HEK293 (cell line): ENCODE results near the gene TTLL3.

ENCODE experiments used
- CTCF ChIA-PET: fragments of 350-600 bp; formaldehyde crosslinking; extraction: SDS; loops from one replicate; lab custom pipeline; 2021; ENCODE audit warnings: antibody characterized with exemption; lab: Yijun Ruan, JAX
- POLR2A ChIA-PET: fragments of 300-600 bp; formaldehyde crosslinking; extraction: SDS; loops from one replicate; lab custom pipeline; 2020; ENCODE audit warnings: antibody characterized with exemption, inconsistent platforms; lab: Yijun Ruan, JAX
- H3K27ac ChIP-seq: fragments of 200-500 bp; sonication (Bioruptor generic); 2 replicates; pipeline ENCODE4 v1.5.1; 2014; ENCODE audit warnings: low read depth, low read length, control low read depth, inconsistent platforms; ENCODE audit errors: extremely low read depth
- H3K36me3 ChIP-seq, 2 experiments: fragments of 200-500 bp in 1 of 2; sonication (Bioruptor generic) in 1 of 2; 1 replicate in 1 of 2; 2 replicates in 1 of 2; pipeline ENCODE4 v1.5.1; 2014 to 2017; ENCODE audit warnings: inconsistent platforms in 2 of 2, low read length in 2 of 2; ENCODE audit not compliant: control insufficient read depth in 2 of 2, insufficient read depth in 1 of 2
- H3K4me1 ChIP-seq: fragments of 200-500 bp; sonication (Bioruptor generic); 2 replicates; pipeline ENCODE4 v1.5.1; 2014; ENCODE audit warnings: mild to moderate bottlenecking, low read length, inconsistent platforms; ENCODE audit not compliant: control insufficient read depth, insufficient read depth
- H3K4me3 ChIP-seq: 2 replicates; pipeline ENCODE4 v1.5.1; 2011; ENCODE audit warnings: low read depth, mild to moderate bottlenecking, control low read depth, low read length, moderate library complexity
- H3K9me3 ChIP-seq: fragments of 200-500 bp; sonication (Bioruptor generic); 2 replicates; pipeline ENCODE4 v1.5.1; 2014; ENCODE audit warnings: low read depth, low read length, inconsistent platforms; ENCODE audit not compliant: control insufficient read depth, insufficient read depth
- GLIS1 ChIP-seq: fragments of 450-650 bp; formaldehyde crosslinking; IDR thresholded peaks from 2 replicates; pipeline ENCODE4 v1.5.1; 2016; ENCODE audit warnings: missing biosample characterization, missing genetic modification characterization
- OSR2 ChIP-seq: fragments of 450-650 bp; formaldehyde crosslinking; IDR thresholded peaks from 2 replicates; pipeline ENCODE4 v1.5.1; 2016; ENCODE audit warnings: missing biosample characterization, missing genetic modification characterization
- PRDM10 ChIP-seq: fragments of 450-650 bp; formaldehyde crosslinking; IDR thresholded peaks from 2 replicates; pipeline ENCODE4 v1.5.1; 2016; ENCODE audit warnings: missing biosample characterization, missing genetic modification characterization
- SP7 ChIP-seq: fragments of 450-650 bp; formaldehyde crosslinking; IDR thresholded peaks from 2 replicates; pipeline ENCODE4 v1.5.1; 2016; ENCODE audit warnings: missing biosample characterization, missing genetic modification characterization
- ZBTB48 ChIP-seq: fragments of 450-650 bp; formaldehyde crosslinking; IDR thresholded peaks from 2 replicates; pipeline ENCODE4 v1.5.1; 2016; ENCODE audit warnings: missing biosample characterization, missing genetic modification characterization
- ZFHX2 ChIP-seq: fragments of 450-650 bp; formaldehyde crosslinking; conservative IDR thresholded peaks from 2 replicates; pipeline ENCODE4 v1.5.1; 2016; ENCODE audit warnings: missing biosample characterization, missing genetic modification characterization
- ZNF266 ChIP-seq: fragments of 450-650 bp; formaldehyde crosslinking; IDR thresholded peaks from 2 replicates; pipeline ENCODE4 v1.5.1; 2016; ENCODE audit warnings: missing biosample characterization, missing genetic modification characterization, low read depth
- ZNF335 ChIP-seq: fragments of 450-650 bp; formaldehyde crosslinking; conservative IDR thresholded peaks from 2 replicates; pipeline ENCODE4 v1.5.1; 2016; ENCODE audit warnings: missing biosample characterization, missing genetic modification characterization
- ZNF341 ChIP-seq: fragments of 450-650 bp; formaldehyde crosslinking; IDR thresholded peaks from 2 replicates; pipeline ENCODE4; 2016; ENCODE audit warnings: low read depth, missing biosample characterization, missing genetic modification characterization
- ZNF623 ChIP-seq: fragments of 450-650 bp; formaldehyde crosslinking; IDR thresholded peaks from 2 replicates; pipeline ENCODE4 v1.5.1; 2016; ENCODE audit warnings: missing biosample characterization, missing genetic modification characterization
- ZNF629 ChIP-seq: fragments of 450-650 bp; formaldehyde crosslinking; IDR thresholded peaks from 2 replicates; pipeline ENCODE4 v1.5.1; 2017; ENCODE audit warnings: missing biosample characterization, missing genetic modification characterization
- ZNF645 ChIP-seq: fragments of 450-650 bp; formaldehyde crosslinking; IDR thresholded peaks from 2 replicates; pipeline ENCODE4; 2016; ENCODE audit warnings: missing biosample characterization, missing genetic modification characterization
- ZNF791 ChIP-seq: fragments of 450-650 bp; formaldehyde crosslinking; IDR thresholded peaks from 2 replicates; pipeline ENCODE4 v1.5.1; 2016; ENCODE audit warnings: missing biosample characterization, missing genetic modification characterization
- TF ChIP-seq, protein P1 (sequence below): fragments of 450-650 bp; formaldehyde crosslinking; IDR thresholded peaks from 2 replicates; pipeline ENCODE4 v1.5.1; 2016; ENCODE audit warnings: missing biosample characterization, missing genetic modification characterization
- TF ChIP-seq, protein P2 (sequence below): fragments of 450-650 bp; formaldehyde crosslinking; IDR thresholded peaks from 2 replicates; pipeline ENCODE4 v1.5.1; 2017; ENCODE audit warnings: missing biosample characterization, missing genetic modification characterization
- TF ChIP-seq, protein P3 (sequence below): fragments of 450-650 bp; IDR thresholded peaks from 2 replicates; pipeline ENCODE4 v1.5.1; 2018; ENCODE audit warnings: missing biosample characterization, missing genetic modification characterization

Gene TTLL3

DNA sequence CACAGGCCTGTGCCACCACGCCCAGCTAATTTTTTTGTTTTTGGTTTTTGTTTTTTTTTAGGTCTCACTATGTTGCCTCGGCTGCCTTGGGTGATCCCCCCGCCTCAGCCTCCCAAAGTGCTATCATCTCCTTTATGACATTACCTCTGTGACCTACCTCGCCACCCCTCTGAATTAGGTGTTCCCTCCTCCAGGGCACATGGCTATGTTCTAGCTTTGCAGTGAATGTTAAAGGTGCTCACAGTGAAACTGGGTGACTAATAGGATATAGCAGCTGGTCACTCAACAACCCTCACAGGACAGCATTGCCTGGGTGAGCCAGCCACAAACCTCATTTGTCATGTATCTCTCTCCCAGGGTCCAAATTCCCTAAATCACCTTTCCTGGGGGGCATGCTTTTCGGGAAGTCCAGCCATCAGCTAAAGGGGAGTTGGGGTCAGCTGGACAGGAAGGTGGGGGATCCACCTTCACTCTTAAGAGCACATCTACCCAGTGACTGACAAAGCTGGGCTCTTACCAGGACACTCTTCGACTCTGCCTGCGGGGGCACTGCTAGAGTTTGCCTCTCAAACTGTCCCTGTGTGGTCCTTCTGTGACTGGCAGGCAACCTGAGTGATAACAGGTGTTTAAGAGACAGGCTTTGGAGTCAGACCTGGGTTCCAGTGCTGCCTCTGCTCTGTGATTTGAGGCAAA, 1.6 kb upstream of the TTLL3 start (continued):
- TF ChIP-seq PRDM10 (tag by site-specific recombination) (peak; percentile 47; the same call in 1 of the 2 replicates), ZNF791 (tag by site-specific recombination) (no peak), ZNF623 (tag by site-specific recombination) (no peak), GLIS1 (tag by site-specific recombination) (peak; percentile 89), ZFHX2 (no peak), ZNF629 (no peak), OSR2 (0 out of 2 replicates have a peak, but pooled peaks have one; percentile 7)
- TF ChIP-seq, protein P1, sequence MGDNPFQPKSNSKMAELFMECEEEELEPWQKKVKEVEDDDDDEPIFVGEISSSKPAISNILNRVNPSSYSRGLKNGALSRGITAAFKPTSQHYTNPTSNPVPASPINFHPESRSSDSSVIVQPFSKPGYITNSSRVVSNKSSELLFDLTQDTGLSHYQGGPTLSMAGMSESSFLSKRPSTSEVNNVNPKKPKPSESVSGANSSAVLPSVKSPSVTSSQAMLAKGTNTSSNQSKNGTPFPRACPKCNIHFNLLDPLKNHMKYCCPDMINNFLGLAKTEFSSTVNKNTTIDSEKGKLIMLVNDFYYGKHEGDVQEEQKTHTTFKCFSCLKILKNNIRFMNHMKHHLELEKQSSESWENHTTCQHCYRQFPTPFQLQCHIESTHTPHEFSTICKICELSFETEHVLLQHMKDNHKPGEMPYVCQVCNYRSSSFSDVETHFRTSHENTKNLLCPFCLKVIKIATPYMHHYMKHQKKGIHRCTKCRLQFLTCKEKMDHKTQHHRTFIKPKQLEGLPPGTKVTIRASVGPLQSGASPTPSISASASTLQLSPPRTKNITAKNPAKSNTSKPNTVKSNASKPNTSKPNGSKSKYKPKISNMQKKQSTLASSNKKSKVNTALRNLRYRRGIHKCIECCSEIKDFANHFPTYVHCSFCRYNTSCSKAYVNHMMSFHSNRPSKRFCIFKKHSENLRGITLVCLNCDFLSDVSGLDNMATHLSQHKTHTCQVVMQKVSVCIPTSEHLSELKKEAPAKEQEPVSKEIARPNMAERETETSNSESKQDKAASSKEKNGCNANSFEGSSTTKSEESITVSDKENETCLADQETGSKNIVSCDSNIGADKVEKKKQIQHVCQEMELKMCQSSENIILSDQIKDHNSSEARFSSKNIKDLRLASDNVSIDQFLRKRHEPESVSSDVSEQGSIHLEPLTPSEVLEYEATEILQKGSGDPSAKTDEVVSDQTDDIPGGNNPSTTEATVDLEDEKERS (tag by site-specific recombination), result no peak
- TF ChIP-seq, protein P2, sequence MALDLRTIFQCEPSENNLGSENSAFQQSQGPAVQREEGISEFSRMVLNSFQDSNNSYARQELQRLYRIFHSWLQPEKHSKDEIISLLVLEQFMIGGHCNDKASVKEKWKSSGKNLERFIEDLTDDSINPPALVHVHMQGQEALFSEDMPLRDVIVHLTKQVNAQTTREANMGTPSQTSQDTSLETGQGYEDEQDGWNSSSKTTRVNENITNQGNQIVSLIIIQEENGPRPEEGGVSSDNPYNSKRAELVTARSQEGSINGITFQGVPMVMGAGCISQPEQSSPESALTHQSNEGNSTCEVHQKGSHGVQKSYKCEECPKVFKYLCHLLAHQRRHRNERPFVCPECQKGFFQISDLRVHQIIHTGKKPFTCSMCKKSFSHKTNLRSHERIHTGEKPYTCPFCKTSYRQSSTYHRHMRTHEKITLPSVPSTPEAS (tag by site-specific recombination), result no peak
- TF ChIP-seq, all 188 proteins: peak for 8

DNA sequence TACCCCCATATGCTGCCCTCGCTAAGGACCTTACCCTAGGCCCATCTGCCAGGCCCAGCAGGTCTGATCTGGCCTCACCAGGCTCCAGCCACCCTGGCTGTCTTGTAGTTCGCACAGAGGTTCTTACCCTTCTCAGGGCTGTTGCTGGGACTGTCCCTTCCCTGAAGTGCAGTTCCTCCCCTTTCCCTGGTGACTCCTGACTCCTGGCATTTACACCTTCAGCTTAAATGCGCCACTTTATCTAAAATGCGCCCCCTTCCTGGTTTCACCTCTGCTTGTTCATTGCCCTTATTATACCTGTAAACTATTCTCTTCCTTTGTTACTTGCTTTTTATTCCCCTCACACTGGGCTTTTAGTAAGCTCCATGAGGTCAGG, 835 bp upstream of the TTLL3 start:
- H3K27ac ChIP-seq, result peak overlapping the region; percentile 76
- TF ChIP-seq, protein P3, sequence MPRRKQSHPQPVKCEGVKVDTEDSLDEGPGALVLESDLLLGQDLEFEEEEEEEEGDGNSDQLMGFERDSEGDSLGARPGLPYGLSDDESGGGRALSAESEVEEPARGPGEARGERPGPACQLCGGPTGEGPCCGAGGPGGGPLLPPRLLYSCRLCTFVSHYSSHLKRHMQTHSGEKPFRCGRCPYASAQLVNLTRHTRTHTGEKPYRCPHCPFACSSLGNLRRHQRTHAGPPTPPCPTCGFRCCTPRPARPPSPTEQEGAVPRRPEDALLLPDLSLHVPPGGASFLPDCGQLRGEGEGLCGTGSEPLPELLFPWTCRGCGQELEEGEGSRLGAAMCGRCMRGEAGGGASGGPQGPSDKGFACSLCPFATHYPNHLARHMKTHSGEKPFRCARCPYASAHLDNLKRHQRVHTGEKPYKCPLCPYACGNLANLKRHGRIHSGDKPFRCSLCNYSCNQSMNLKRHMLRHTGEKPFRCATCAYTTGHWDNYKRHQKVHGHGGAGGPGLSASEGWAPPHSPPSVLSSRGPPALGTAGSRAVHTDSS (tag by site-specific recombination), result no peak
- TF ChIP-seq ZNF335 (tag by site-specific recombination), result peak; percentile 67
- TF ChIP-seq ZNF645, result no peak
- peak; percentile 59 for TF ChIP-seq ZNF341 (tag by site-specific recombination)
- peak; percentile 29; the same call in 1 of the 2 replicates for TF ChIP-seq SP7
- TF ChIP-seq ZNF266, result no peak
- 0 out of 2 replicates have a peak, but pooled peaks have one; percentile 44 for TF ChIP-seq ZBTB48 (tag by site-specific recombination)
- TF ChIP-seq, all 188 proteins: peak for 4
- ChIA-PET POLR2A (interaction anchor here (0.6 to 3.6 kb wide), 3 partner anchors 12 to 78 kb away, joined by 3 to 18 read pairs (median 4); partner anchors contain the start of genes ARPC4, BRPF1 and TADA3), CTCF (interaction anchor here (0.6 to 1.1 kb wide), 3 partner anchors 13 to 306 kb away, joined by 4 to 7 read pairs (median 4); no protein-coding TSS in a partner anchor)
- Histone ChIP-seq H3K4me3 (no peak overlapping the region), H3K9me3 (no peaks in the 10 kb centered on the region), H3K4me1 (peaks cover 6% of the 10 kb centered on the region; the same call in 1 of the 2 replicates), H3K36me3 (peaks cover 8 to 77% of the 10 kb centered on the region in 2 experiments)
